ENCODE results near the gene STK39.

DNA sequence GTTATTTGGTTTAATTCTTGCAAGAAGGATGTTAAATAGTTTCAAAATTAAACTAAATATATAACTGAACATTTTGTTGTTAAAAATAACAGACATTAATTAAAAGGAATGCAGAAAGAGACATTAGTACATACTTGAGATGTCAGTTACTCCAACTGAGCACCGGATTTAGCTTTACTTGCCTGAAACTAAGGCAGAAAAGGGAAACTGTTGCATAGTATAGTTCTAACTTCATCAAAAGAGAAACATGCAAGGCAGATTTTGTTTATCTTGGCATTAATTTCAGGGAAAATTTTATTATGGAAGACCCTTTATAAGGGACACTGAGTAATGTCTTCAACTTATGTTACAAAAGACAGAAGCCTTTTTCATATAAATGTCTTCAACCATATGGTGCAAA is 218.3 kb downstream of the STK39 start:
- no peak for TF ChIP-seq CTCF (conservative IDR thresholded peaks at IDR 0.05; ENCODE audit: low read depth, low read length)
- TF ChIP-seq EZH2 (IDR thresholded peaks at IDR 0.05; ENCODE audit: borderline replicate concordance, low read depth, low read length, poor library complexity, severe bottlenecking) = no peak

Data from A673 (cell line).